H1 (cell line): Measurements from ENCODE around the gene CLGN. TPM values are rescaled to one million over a fixed set of nuclear protein-coding genes. Genes with fewer than 3 reads are reported as not detected.

Experiments used
- CTCF ChIA-PET: fragments of 300-600 bp; sonication (Branson Sonifier 250); formaldehyde crosslinking; loops from one replicate; lab custom pipeline; 2021; ENCODE audit not compliant: partially characterized antibody; lab: Charles Lee
- POLR2A ChIA-PET: fragments of 300-600 bp; sonication (Branson Sonifier 250); formaldehyde crosslinking; loops from one replicate; lab custom pipeline; 2021; ENCODE audit warnings: inconsistent platforms; ENCODE audit not compliant: partially characterized antibody; lab: Charles Lee
- DNase-seq, 2 experiments: peaks; one replicate each; pipeline versions ENCODE4 v3.0.0 to v3.0.0-alpha.2; 2010 to 2022; ENCODE audit warnings: low spot score in 2 of 2, low read depth in 1 of 2, mixed read lengths in 1 of 2
- FAIRE-seq: peaks from 2 replicates; lab custom pipeline; 2011; peaks lifted over from hg19 to GRCh38; lab: Jason Lieb, UNC
- H2AFZ ChIP-seq: 2 replicates; pipeline ENCODE4 v1.8.1; 2012; ENCODE audit warnings: low read length, inconsistent platforms
- H2AK5ac ChIP-seq: 2 replicates; pipeline ENCODE4 v1.6.1; 2013; ENCODE audit warnings: low read depth, low read length
- H2BK120ac ChIP-seq: replicated peaks from 2 replicates; pipeline ENCODE3; 2013; ENCODE audit warnings: low read depth, low read length, inconsistent platforms
- H2BK12ac ChIP-seq: 2 replicates; pipeline ENCODE4 v1.6.1; 2013; ENCODE audit warnings: low read depth, low read length
- H2BK15ac ChIP-seq: 2 replicates; pipeline ENCODE4 v1.6.1; 2013; ENCODE audit warnings: low read length
- H2BK20ac ChIP-seq: 2 replicates; pipeline ENCODE4 v1.6.1; 2013; ENCODE audit warnings: low read length
- H2BK5ac ChIP-seq: 2 replicates; pipeline ENCODE4 v1.6.1; 2013; ENCODE audit warnings: low read depth, low read length
- H3K14ac ChIP-seq: 2 replicates; pipeline ENCODE4 v1.6.1; 2013; ENCODE audit warnings: inconsistent platforms; ENCODE audit not compliant: insufficient read length
- H3K18ac ChIP-seq: 2 replicates; pipeline ENCODE4 v1.6.1; 2013; ENCODE audit warnings: low read length; ENCODE audit errors: extremely low read depth
- H3K23ac ChIP-seq: 2 replicates; pipeline ENCODE4 v1.6.1; 2013; ENCODE audit warnings: inconsistent platforms; ENCODE audit not compliant: insufficient read length
- H3K23me2 ChIP-seq: 2 replicates; pipeline ENCODE4 v1.6.1; 2013; ENCODE audit warnings: low read depth, low read length
- H3K27ac ChIP-seq: 2 replicates; pipeline ENCODE4 v1.6.1; 2011; ENCODE audit warnings: low read depth, low read length, inconsistent platforms
- H3K27me3 ChIP-seq, 4 experiments: replicated peaks in 1 of 4; 1 replicate in 1 of 4; 2 replicates in 3 of 4; pipeline versions ENCODE4 v1.6.1 to v1.8.1; 2011 to 2013; ENCODE audit warnings: low read length in 3 of 4, mild to moderate bottlenecking in 3 of 4, inconsistent platforms in 2 of 4, mixed read lengths in 2 of 4, moderate library complexity in 1 of 4; ENCODE audit not compliant: control insufficient read depth in 3 of 4, insufficient read depth in 3 of 4; ENCODE audit errors: extremely low read depth in 1 of 4
- H3K36me3 ChIP-seq, 4 experiments: 2 replicates each; pipeline versions ENCODE4 v1.6.1 to v1.8.1; 2011 to 2013; ENCODE audit warnings: mild to moderate bottlenecking in 4 of 4, low read length in 3 of 4, moderate library complexity in 2 of 4, control low read depth in 1 of 4, inconsistent platforms in 1 of 4; ENCODE audit not compliant: insufficient read depth in 4 of 4, control insufficient read depth in 2 of 4
- H3K4ac ChIP-seq: replicated peaks from 2 replicates; pipeline ENCODE3; 2013; ENCODE audit warnings: low read length, low read depth, mixed read lengths, inconsistent platforms; ENCODE audit not compliant: insufficient read length
- H3K4me1 ChIP-seq, 4 experiments: replicated peaks in 1 of 4; 1 replicate in 1 of 4; 2 replicates in 3 of 4; pipeline versions ENCODE4 v1.6.1 to v1.8.1; 2011 to 2013; ENCODE audit warnings: low read length in 3 of 4, inconsistent platforms in 2 of 4, mixed read lengths in 1 of 4; ENCODE audit not compliant: insufficient read depth in 4 of 4, control insufficient read depth in 3 of 4
- H3K4me2 ChIP-seq, 2 experiments: 2 replicates each; pipeline versions ENCODE4 v1.6.1 to v1.8.1; 2011 to 2013; ENCODE audit warnings: low read depth in 2 of 2, low read length in 2 of 2, control low read depth in 1 of 2, inconsistent platforms in 1 of 2, mild to moderate bottlenecking in 1 of 2; ENCODE audit not compliant: insufficient read depth in 1 of 2
- H3K4me3 ChIP-seq, 4 experiments: fragments of 200-600, 300-600 bp in 1 of 4; sonication (generic), shearing (Covaris generic), sonication (Bioruptor Twin) in 1 of 4; 2 replicates each; pipeline versions ENCODE4 v1.5.1 to v1.8.1; 2011 to 2016; ENCODE audit warnings: low read length in 4 of 4, low read depth in 3 of 4, control low read depth in 2 of 4, inconsistent platforms in 2 of 4, mild to moderate bottlenecking in 2 of 4, mixed read lengths in 1 of 4, moderate library complexity in 1 of 4; ENCODE audit not compliant: insufficient read depth in 2 of 4; ENCODE audit errors: extremely low read depth in 1 of 4
- H3K56ac ChIP-seq: replicated peaks from 2 replicates; pipeline ENCODE3; 2013; ENCODE audit warnings: low read depth, mild to moderate bottlenecking, mixed read lengths, low read length, inconsistent platforms; ENCODE audit not compliant: insufficient read length
- H3K79me1 ChIP-seq: 2 replicates; pipeline ENCODE4 v1.6.1; 2013; ENCODE audit warnings: low read depth, low read length, control low read depth
- H3K79me2 ChIP-seq, 2 experiments: 2 replicates each; pipeline versions ENCODE4 v1.6.1 to v1.8.1; 2012 to 2013; ENCODE audit warnings: low read length in 2 of 2, mild to moderate bottlenecking in 2 of 2, inconsistent platforms in 1 of 2; ENCODE audit not compliant: insufficient read depth in 2 of 2, control insufficient read depth in 1 of 2
- H3K9ac ChIP-seq, 4 experiments: replicated peaks in 1 of 4; 1 replicate in 1 of 4; 2 replicates in 3 of 4; pipeline versions ENCODE4 v1.6.1 to v1.8.1; 2011 to 2013; ENCODE audit warnings: low read depth in 3 of 4, low read length in 3 of 4, control low read depth in 2 of 4, mild to moderate bottlenecking in 2 of 4, moderate library complexity in 2 of 4, inconsistent platforms in 1 of 4; ENCODE audit errors: extremely low read depth in 1 of 4
- H3K9me3 ChIP-seq, 2 experiments: 2 replicates each; pipeline versions ENCODE4 v1.6.1 to v1.8.1; 2012 to 2013; ENCODE audit warnings: mild to moderate bottlenecking in 2 of 2, moderate library complexity in 2 of 2, control low read depth in 1 of 2, inconsistent platforms in 1 of 2, low read depth in 1 of 2, low read length in 1 of 2, mixed read lengths in 1 of 2; ENCODE audit not compliant: insufficient read depth in 2 of 2
- H4K20me1 ChIP-seq, 2 experiments: replicated peaks in 1 of 2; 2 replicates each; pipeline versions ENCODE3 to v1.8.1; 2011 to 2013; ENCODE audit warnings: inconsistent platforms in 2 of 2, low read length in 2 of 2, mild to moderate bottlenecking in 1 of 2; ENCODE audit not compliant: insufficient read depth in 2 of 2, control insufficient read depth in 1 of 2
- H4K5ac ChIP-seq: 2 replicates; pipeline ENCODE4 v1.6.1; 2013; ENCODE audit warnings: low read length, low read depth, mixed read lengths, inconsistent platforms; ENCODE audit not compliant: insufficient read length
- H4K8ac ChIP-seq: 2 replicates; pipeline ENCODE4 v1.8.0; 2013; ENCODE audit warnings: mild to moderate bottlenecking, moderate library complexity, low read length, inconsistent platforms; ENCODE audit not compliant: insufficient read depth; ENCODE audit errors: extremely low read depth
- H4K91ac ChIP-seq: replicated peaks from 2 replicates; pipeline ENCODE3; 2013; ENCODE audit warnings: low read length, mixed read lengths, inconsistent platforms; ENCODE audit not compliant: insufficient read length
- BRCA1 ChIP-seq: IDR thresholded peaks from 2 replicates; pipeline ENCODE4 v1.6.1; 2012; ENCODE audit warnings: low read depth, low read length, improper control_type of control experiment
- CBX8 ChIP-seq: fragments of 300-800, 300-1000 bp; sonication (generic); IDR thresholded peaks from 2 replicates; pipeline ENCODE4 v1.7.1; 2016; ENCODE audit warnings: low read depth, low read length, borderline replicate concordance
- CHD1 ChIP-seq: IDR thresholded peaks from 2 replicates; pipeline ENCODE4 v1.6.1; 2012; ENCODE audit warnings: low read depth, low read length, improper control_type of control experiment
- EZH2 ChIP-seq: fragments of 200-600 bp; sonication (generic); IDR thresholded peaks from 2 replicates; pipeline ENCODE4 v1.7.1; 2012; ENCODE audit warnings: low read depth, mild to moderate bottlenecking, moderate library complexity, low read length, inconsistent platforms; ENCODE audit not compliant: severe bottlenecking
- NRF1 ChIP-seq: IDR thresholded peaks from 2 replicates; pipeline ENCODE4 v1.6.1; 2011; ENCODE audit warnings: mild to moderate bottlenecking, low read depth, low read length, improper control_type of control experiment
- RNF2 ChIP-seq: fragments of 200-900, 300-1000 bp; sonication (generic); IDR thresholded peaks from 2 replicates; pipeline ENCODE4 v1.7.1; 2016; ENCODE audit warnings: borderline replicate concordance, low read depth, mild to moderate bottlenecking, antibody characterized with exemption, low read length; ENCODE audit not compliant: poor library complexity, severe bottlenecking; ENCODE audit errors: missing control alignments
- SIN3A ChIP-seq, 2 experiments: IDR thresholded peaks in 1 of 2; conservative IDR thresholded peaks in 1 of 2; 2 replicates each; pipeline ENCODE4 v1.6.1; 2011 to 2012; ENCODE audit warnings: low read length in 2 of 2, improper control_type of control experiment in 1 of 2, low read depth in 1 of 2, mild to moderate bottlenecking in 1 of 2
- WGBS, 2 experiments: shearing (Covaris generic) in 1 of 2; methylation state at CpG; one replicate each; pipeline versions ENCODE4 v1.1.6 to v1.1.7; 2013 to 2015; ENCODE audit warnings: low lambda C conversion rate in 2 of 2, mixed read lengths in 2 of 2, inconsistent platforms in 1 of 2, low coverage in 1 of 2, missing lambda C conversion rate in 1 of 2; ENCODE audit not compliant: insufficient replicate concordance in 2 of 2, insufficient coverage in 1 of 2, insufficient read length in 1 of 2; ENCODE audit errors: extremely low coverage in 1 of 2, missing lambda C conversion rate in 1 of 2; 5-methylcytosine and 5-hydroxymethylcytosine counted together
- polyA plus RNA-seq, 7 experiments: library from polyadenylated mRNA; depleted of rRNA in 3 of 7; stranded (reverse) in 5 of 7; unstranded in 2 of 7; fragments of >200 nt in 5 of 7; fragments of 200-250 nt in 2 of 7; gene quantifications; 1 replicate in 5 of 7; 2 replicates in 1 of 7; 4 replicates in 1 of 7; pipeline versions ENCODE4 v1.2.1 to v1.2.3, GENCODE V29; 2011 to 2013; ENCODE audit warnings: missing spikeins in 2 of 7, mixed read lengths in 2 of 7
- total RNA-seq: library from RNA; stranded (reverse); fragmentation: NEBNext Ultra II Directional; extraction: Animal tissue kit (Norgen Biotek cat#: 25700); gene quantifications from 2 replicates; pipeline ENCODE4 v1.2.1, GENCODE V29; 2021

The CLGN gene
- total and polyA plus RNA-seq, 2 of the 8 experiments (the other 6 are each of a cell fraction or from before 2014, with no cell fraction given) = 1.7 to 3.1 TPM

DNA sequence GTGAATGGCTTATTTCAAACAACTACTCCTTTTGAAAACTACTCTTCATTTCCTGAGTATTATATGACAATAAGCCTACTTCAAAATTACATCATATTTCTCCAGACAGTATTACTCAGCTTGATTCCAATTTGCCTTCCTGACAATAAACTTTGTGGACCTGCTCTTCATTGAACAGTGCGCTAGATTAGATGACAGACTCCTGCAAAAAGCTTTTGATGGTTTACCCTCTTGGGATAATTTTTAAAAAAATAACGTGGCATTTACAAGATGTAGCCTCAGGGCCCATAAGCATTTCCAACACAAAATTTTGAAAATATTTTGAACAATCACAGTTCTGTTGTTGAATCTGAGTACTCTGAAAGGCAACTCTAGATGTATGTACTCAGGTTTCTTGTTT is 44.7 kb upstream of the CLGN start:
- Histone ChIP-seq H4K20me1 (no peaks in the 10 kb centered on the region), H3K79me1 (no peaks in the 10 kb centered on the region), H4K8ac (no peak overlapping the region), H2BK120ac (no peak overlapping the region), H2AFZ (no peak overlapping the region), H2AK5ac (no peak overlapping the region), H2BK20ac (no peak overlapping the region), H3K36me3 (no peaks in the 10 kb centered on the region), H3K79me2 (no peaks in the 10 kb centered on the region), H4K5ac (no peak overlapping the region), H3K23me2 (no peaks in the 10 kb centered on the region), H3K4me1 (peaks cover 0 to 3% (median under 1%) of the 10 kb centered on the region in 4 experiments; a peak in 2 of 7 replicates), H3K56ac (no peak overlapping the region), H3K4ac (no peak overlapping the region), H3K27ac (no peak overlapping the region), H3K9me3 (no peaks in the 10 kb centered on the region), H3K27me3 (no peaks in the 10 kb centered on the region), H2BK5ac (no peak overlapping the region), H3K4me2 (no peak overlapping the region), H3K18ac (no peak overlapping the region), H3K23ac (no peak overlapping the region), H4K91ac (no peak overlapping the region), H3K14ac (no peak overlapping the region), H2BK12ac (no peak overlapping the region), H3K9ac (no peak overlapping the region), H2BK15ac (no peak overlapping the region), H3K4me3 (no peak overlapping the region)
- POLR2A ChIA-PET = no interaction called here
- TF ChIP-seq CHD1 (no peak), CBX8 (no peak), SIN3A (conservative IDR thresholded peaks at IDR 0.05 in 1 of 2, IDR thresholded peaks at IDR 0.05 in 1 of 2; ENCODE audit: low read depth in 1 of 2, low read length in 2 of 2) (no peak), BRCA1 (no peak), NRF1 (no peak), EZH2 (no peak), RNF2 (no peak)
- FAIRE-seq (peak; percentile 50), DNase-seq (no peak)
- WGBS, 2 experiments = 86% methylated on average over 2 of the region's 2 CpGs; no CpG with 5 or more reads in 1 of the 2 experiments
- CTCF ChIA-PET = no interaction called here
